Mononuclear cell (primary cell): ENCODE results near the gene SLC8A1. TPM values are rescaled to one million over a fixed set of nuclear protein-coding genes. Genes with fewer than 3 reads are reported as not detected.
A peak's percentile ranks its signal among the peaks of the same experiment; 100 is the strongest.

Experiments
- H3K27me3 ChIP-seq: 2 replicates; pipeline ENCODE4 v1.6.0; 2011; ENCODE audit warnings: low read length, control low read depth; ENCODE audit not compliant: insufficient read depth
- H3K4me1 ChIP-seq: 2 replicates; pipeline ENCODE4 v1.5.1; 2011; ENCODE audit warnings: mild to moderate bottlenecking, low read length, control low read depth; ENCODE audit not compliant: insufficient read depth
- H3K4me3 ChIP-seq: 2 replicates; pipeline ENCODE4 v1.5.1; 2011; ENCODE audit warnings: mild to moderate bottlenecking, low read length, moderate library complexity
- H3K9me3 ChIP-seq: 2 replicates; pipeline ENCODE4 v1.5.1; 2011; ENCODE audit warnings: low read depth, mild to moderate bottlenecking, control low read depth, low read length
- total RNA-seq: library from RNA; depleted of rRNA; stranded (reverse); fragments of >200 nt; gene quantifications from one replicate; pipeline ENCODE4 v1.2.3, GENCODE V29; 2012

The SLC8A1 gene
- total RNA-seq, 1 donor: 51.2 TPM

GRCh38 chr2:40471866-40472265, 20.0 kb upstream of the SLC8A1 start:
- Histone ChIP-seq H3K4me3 (no peak overlapping the region), H3K9me3 (no peaks in the 10 kb centered on the region), H3K27me3 (no peaks in the 10 kb centered on the region), H3K4me1 (peaks cover 13% of the 10 kb centered on the region)

GRCh38 chr2:40470822-40471813, 19.2 kb upstream of the SLC8A1 start:
- Histone ChIP-seq H3K9me3 (no peaks in the 10 kb centered on the region), H3K4me1 (peaks cover 13% of the 10 kb centered on the region), H3K27me3 (no peaks in the 10 kb centered on the region), H3K4me3 (no peak overlapping the region)

GRCh38 chr2:40466935-40467572, 15.2 kb upstream of the SLC8A1 start:
- no peaks in the 10 kb centered on the region for H3K27me3 ChIP-seq
- no peaks in the 10 kb centered on the region for H3K9me3 ChIP-seq
- H3K4me3 ChIP-seq: no peak overlapping the region
- peaks cover 12% of the 10 kb centered on the region for H3K4me1 ChIP-seq

GRCh38 chr2:40466332-40466906, 14.5 kb upstream of the SLC8A1 start:
- Histone ChIP-seq H3K4me1 (peaks cover 7% of the 10 kb centered on the region), H3K27me3 (no peaks in the 10 kb centered on the region), H3K9me3 (no peaks in the 10 kb centered on the region), H3K4me3 (no peak overlapping the region)

- H3K9me3 ChIP-seq: no peaks in the 10 kb centered on the region
- no peak overlapping the region for H3K4me3 ChIP-seq
- H3K27me3 ChIP-seq: no peaks in the 10 kb centered on the region
- peaks cover 1% of the 10 kb centered on the region for H3K4me1 ChIP-seq
Observed at GRCh38 chr2:40463112-40463511, 11.2 kb upstream of the SLC8A1 start.

- H3K27me3 ChIP-seq: no peaks in the 10 kb centered on the region
- H3K4me1 ChIP-seq: peaks cover 35% of the 10 kb centered on the region
- H3K9me3 ChIP-seq: no peaks in the 10 kb centered on the region
- H3K4me3 ChIP-seq: no peak overlapping the region
Observed at GRCh38 chr2:40458271-40458794, 6.4 kb upstream of the SLC8A1 start.

- peaks cover 40% of the 10 kb centered on the region for H3K4me1 ChIP-seq
- H3K9me3 ChIP-seq: no peaks in the 10 kb centered on the region
- no peaks in the 10 kb centered on the region for H3K27me3 ChIP-seq
- no peak overlapping the region for H3K4me3 ChIP-seq
Observed at GRCh38 chr2:40457837-40458236, 5.9 kb upstream of the SLC8A1 start.

GRCh38 chr2:40457366-40457765, 5.5 kb upstream of the SLC8A1 start:
- H3K27me3 ChIP-seq: no peaks in the 10 kb centered on the region
- peaks cover 45% of the 10 kb centered on the region for H3K4me1 ChIP-seq
- no peak overlapping the region for H3K4me3 ChIP-seq
- no peaks in the 10 kb centered on the region for H3K9me3 ChIP-seq

- no peaks in the 10 kb centered on the region for H3K27me3 ChIP-seq
- no peak overlapping the region for H3K4me3 ChIP-seq
- H3K9me3 ChIP-seq: no peaks in the 10 kb centered on the region
- peaks cover 46% of the 10 kb centered on the region for H3K4me1 ChIP-seq
Observed at GRCh38 chr2:40456926-40457325, 5.0 kb upstream of the SLC8A1 start.

- H3K4me3 ChIP-seq: no peak overlapping the region
- no peaks in the 10 kb centered on the region for H3K27me3 ChIP-seq
- H3K9me3 ChIP-seq: no peaks in the 10 kb centered on the region
- peaks cover 47% of the 10 kb centered on the region for H3K4me1 ChIP-seq
Observed at GRCh38 chr2:40455661-40456060, 3.8 kb upstream of the SLC8A1 start.

GRCh38 chr2:40454321-40454720, 2.4 kb upstream of the SLC8A1 start:
- no peaks in the 10 kb centered on the region for H3K27me3 ChIP-seq
- no peaks in the 10 kb centered on the region for H3K9me3 ChIP-seq
- no peak overlapping the region for H3K4me3 ChIP-seq
- H3K4me1 ChIP-seq: peaks cover 57% of the 10 kb centered on the region

- peaks cover 53% of the 10 kb centered on the region for H3K4me1 ChIP-seq
- H3K4me3 ChIP-seq: peak overlapping the region; percentile 39
- H3K27me3 ChIP-seq: no peaks in the 10 kb centered on the region
- H3K9me3 ChIP-seq: no peaks in the 10 kb centered on the region
Observed at GRCh38 chr2:40452786-40453185, 896 bp upstream of the SLC8A1 start.

GRCh38 chr2:40450796-40451430, 977 bp downstream of the SLC8A1 start:
- H3K4me3 ChIP-seq: peak overlapping the region; percentile 55

GRCh38 chr2:40450066-40450795, 1.7 kb downstream of the SLC8A1 start:
- Histone ChIP-seq H3K4me3 (peak overlapping the region; percentile 55), H3K27me3 (no peaks in the 10 kb centered on the region), H3K4me1 (peaks cover 55% of the 10 kb centered on the region), H3K9me3 (no peaks in the 10 kb centered on the region)

More at GRCh38 chr2:40450796-40451430, 977 bp downstream of the SLC8A1 start:
- Histone ChIP-seq H3K27me3 (no peaks in the 10 kb centered on the region), H3K4me1 (peaks cover 55% of the 10 kb centered on the region), H3K9me3 (no peaks in the 10 kb centered on the region)
